Measurements from ENCODE around the gene ELOB. TPM values are rescaled to one million over a fixed set of nuclear protein-coding genes. Genes with fewer than 3 reads are reported as not detected.
A peak's percentile ranks its signal among the peaks of the same experiment; 100 is the strongest.
"Not testable (repeated sequence)": the region's sequence is repeated elsewhere in the genome, so short reads cannot be mapped to it uniquely, and the experiment has no call there.

ELOB gene
- total and polyA plus RNA-seq, 10 of the 15 experiments (the other 5 are each of a cell fraction or from before 2014, with no cell fraction given): 86.9 to 823 (median 263) TPM

DNA sequence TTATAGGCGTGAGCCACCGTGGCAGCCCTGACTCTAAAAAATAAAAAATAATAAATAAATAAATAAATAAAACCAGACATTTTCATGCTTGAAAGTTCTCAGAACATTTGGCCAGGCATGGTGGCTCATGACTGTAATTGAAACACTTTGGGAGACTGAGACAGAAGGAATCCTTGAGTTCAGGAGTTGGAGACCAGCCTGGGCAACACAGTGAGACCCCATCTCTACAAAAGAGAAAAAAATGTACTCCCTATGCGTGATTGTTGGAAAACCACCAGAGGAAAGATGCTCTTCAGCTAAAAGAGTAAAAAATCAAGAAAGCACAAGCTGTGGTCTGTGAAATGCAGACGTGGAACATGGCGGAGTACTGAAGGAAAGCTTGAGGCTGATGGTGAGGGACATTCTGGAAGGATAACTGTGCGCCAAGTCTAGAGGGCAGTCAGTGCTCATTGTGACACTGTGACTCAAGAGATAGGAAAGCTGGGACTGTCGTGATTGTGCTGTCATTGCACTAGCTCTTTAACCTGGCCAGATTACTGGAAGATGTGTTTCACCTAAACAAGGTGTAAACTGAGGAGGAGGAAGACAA, 52.9 kb downstream of the ELOB start:
- TF ChIP-seq ZNF217 (IDR thresholded peaks at IDR 0.05): no peak
- TF ChIP-seq NFIC (IDR thresholded peaks at IDR 0.05; ENCODE audit: low read depth, low read length): no peak
- no peak for TF ChIP-seq TCF12 (IDR thresholded peaks at IDR 0.05; ENCODE audit: low read depth, low read length)
- TF ChIP-seq TCF3 (IDR thresholded peaks at IDR 0.05; ENCODE audit: borderline replicate concordance, insufficient read depth, low read depth, low read length): no peak
- TF ChIP-seq MTA3 (IDR thresholded peaks at IDR 0.05; ENCODE audit: borderline replicate concordance, low read length): no peak
- TF ChIP-seq SUZ12 (IDR thresholded peaks at IDR 0.05; ENCODE audit: unreplicated experiment): no peak
- FAIRE-seq: no peak
- no peak for ATAC-seq

DNA sequence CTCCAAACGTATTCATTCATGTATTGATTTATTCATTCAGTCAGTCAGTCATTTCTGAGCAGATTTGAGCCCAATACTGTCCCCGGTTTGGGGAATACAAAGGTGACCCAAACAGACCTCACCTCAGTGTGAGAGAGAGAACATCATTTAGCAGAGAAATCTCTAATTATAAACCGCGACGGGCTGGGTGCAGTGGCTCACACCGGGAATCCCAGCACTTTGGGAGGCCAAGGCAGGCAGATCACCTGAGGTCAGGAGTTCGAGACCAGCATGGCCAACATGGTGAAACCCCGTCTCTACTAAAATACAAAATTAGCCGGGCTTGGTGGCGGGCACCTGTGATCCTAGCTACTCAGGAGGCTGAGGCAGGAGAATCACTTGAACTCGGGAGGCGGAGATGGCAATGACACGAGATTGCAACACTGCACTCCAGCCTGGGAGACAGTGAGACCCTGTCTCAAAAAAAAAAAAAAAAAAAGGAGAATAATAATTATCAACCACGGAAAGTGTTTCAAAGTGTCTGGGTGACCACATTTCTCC, 55.4 kb downstream of the ELOB start:
- H3K9ac ChIP-seq (ENCODE audit: control insufficient read depth, insufficient read depth, low read length): peak overlapping the region; percentile 54; the same call in 1 of the 2 replicates
- BruUV-seq (replicated peaks): not testable (repeated sequence)
- intact Hi-C loops (cut with micrococcal nuclease; ENCODE audit: unreplicated experiment): loop anchor here (2.0 to 10.0 kb wide), 2 partner anchors 39 to 143 kb away; partner anchors contain the start of gene KCTD5

More for the DNA sequence above, 52.9 kb downstream of the ELOB start:
- no peaks in the 10 kb centered on the region; a peak in 1 of 4 replicates for H3K27me3 ChIP-seq (replicated peaks in 1 of 2; ENCODE audit: control insufficient read depth in 2 of 2, insufficient read depth in 2 of 2, low read length in 1 of 2)
- no peak for DNase-seq (ENCODE audit: low read depth, low spot score)
- H3K9me3 ChIP-seq (replicated peaks; ENCODE audit: control insufficient read depth, insufficient read depth, low read length): no peaks in the 10 kb centered on the region
- 0 out of 2 replicates have a peak, but pooled peaks cover 6% of the 10 kb centered on the region for H3K4me1 ChIP-seq (ENCODE audit: control insufficient read depth, insufficient read depth, low read length)
- no peak overlapping the region for H3K9ac ChIP-seq (ENCODE audit: control insufficient read depth, insufficient read depth, low read length)
- intact Hi-C loops (cut with micrococcal nuclease; ENCODE audit: unreplicated experiment) (loop anchor here (10.0 kb wide), 1 partner anchor 141 kb away; no protein-coding TSS in a partner anchor), in situ Hi-C loops (cut with MboI) (no loop called here)
- BruUV-seq (replicated peaks): no TSS peak
- no peak overlapping the region for H3K4me2 ChIP-seq (ENCODE audit: control insufficient read depth, insufficient read depth)
- no peak overlapping the region for H2AFZ ChIP-seq (ENCODE audit: control insufficient read depth, low read depth, low read length)
- 64% methylated on average over 7 of the region's 7 CpGs for WGBS (ENCODE audit: insufficient coverage, insufficient replicate concordance, low lambda C conversion rate, missing lambda C conversion rate)
- no peak overlapping the region for H3K27ac ChIP-seq (ENCODE audit: control insufficient read depth, insufficient read depth)
- ChIA-PET POLR2A (interaction anchor here (0.6 kb wide), 1 partner anchor 508 kb away, joined by 6 read pairs; no protein-coding TSS in a partner anchor), CTCF (no interaction called here), SMC1A (ENCODE audit: uncharacterized antibody, unreplicated experiment) (no interaction called here), RAD21 (ENCODE audit: unreplicated experiment) (no interaction called here)
- no peaks in the 10 kb centered on the region for H4K20me1 ChIP-seq (ENCODE audit: control insufficient read depth, insufficient read depth)
- H3K4me3 ChIP-seq: no peak overlapping the region
- H3K79me2 ChIP-seq (ENCODE audit: control insufficient read depth, insufficient read depth, low read length): no peaks in the 10 kb centered on the region
- H3K36me3 ChIP-seq (ENCODE audit: control insufficient read depth in 2 of 2, insufficient read depth in 2 of 2, low read length in 1 of 2): no peaks in the 10 kb centered on the region

More for the DNA sequence above, 55.4 kb downstream of the ELOB start:
- H3K36me3 ChIP-seq (ENCODE audit: control insufficient read depth in 2 of 2, insufficient read depth in 2 of 2, low read length in 1 of 2); H3K9me3 ChIP-seq (replicated peaks; ENCODE audit: control insufficient read depth, insufficient read depth, low read length); in situ Hi-C loops (cut with MboI); H3K27me3 ChIP-seq (replicated peaks in 1 of 2; ENCODE audit: control insufficient read depth in 2 of 2, insufficient read depth in 2 of 2, low read length in 1 of 2); DNase-seq (ENCODE audit: low read depth, low spot score); SMC1A ChIA-PET (ENCODE audit: uncharacterized antibody, unreplicated experiment); H3K4me1 ChIP-seq (ENCODE audit: control insufficient read depth, insufficient read depth, low read length); POLR2A ChIA-PET; FAIRE-seq; CTCF ChIA-PET; H3K79me2 ChIP-seq (ENCODE audit: control insufficient read depth, insufficient read depth, low read length); H4K20me1 ChIP-seq (ENCODE audit: control insufficient read depth, insufficient read depth): not testable (repeated sequence)
- peak; percentile 23 for ATAC-seq
- Histone ChIP-seq H2AFZ (ENCODE audit: control insufficient read depth, low read depth, low read length) (peak overlapping the region; percentile 87), H3K4me2 (ENCODE audit: control insufficient read depth, insufficient read depth) (peak overlapping the region; percentile 79), H3K27ac (ENCODE audit: control insufficient read depth, insufficient read depth) (peak overlapping the region; percentile 39; the same call in 1 of the 2 replicates), H3K4me3 (peak overlapping the region; percentile 57)
- 18% methylated on average over 13 of the region's 14 CpGs for WGBS (ENCODE audit: insufficient coverage, insufficient replicate concordance, low lambda C conversion rate, missing lambda C conversion rate)
- RAD21 ChIA-PET (ENCODE audit: unreplicated experiment): interaction anchor here (0.6 kb wide), 2 partner anchors 31 to 278 kb away, joined by 3 to 6 read pairs; partner anchors contain the start of gene SRRM2

Small RNA genes within 50 kb of the gene (small RNA-seq; reads per million reads assigned to genes)
- gene SNORA3C: not detected

Other genes starting within 250 kb of the ELOB start
Only the 7 nearest of the 20 such genes appear.
- gene PRSS27, start 57.1 kb downstream of the ELOB start, total RNA-seq (2014; rRNA removed): 0.71 and 1.4 TPM in 2 replicates
- gene PRSS27, start 57.1 kb downstream of the ELOB start, total RNA-seq (2014; rRNA removed; fragmentation: Illumina TruSeq; extraction: Trizol): 0.27 and 0.37 TPM in 2 replicates
- gene PRSS27, start 57.1 kb downstream of the ELOB start, total RNA-seq (2021): 0.97 and 1.8 TPM in 2 replicates
- 0.49 and 0.65 TPM in 2 replicates for gene PRSS27, start 57.1 kb downstream of the ELOB start, polyA plus RNA-seq (2011; rRNA removed)
- gene PRSS27, start 57.1 kb downstream of the ELOB start, polyA plus RNA-seq (2014; fragmentation: Illumina TruSeq; extraction: Trizol): 0.18 TPM in 1 of 2 replicates, not detected in the other
- not detected for gene PRSS27, start 57.1 kb downstream of the ELOB start, polyA plus RNA-seq (2014; fragmentation: Nextera tagmentation; extraction: Ambion mirVana)
- gene PRSS27, start 57.1 kb downstream of the ELOB start, polyA plus RNA-seq (2014; rRNA removed): 0.86 and 1.8 TPM in 2 replicates
- under 1 TPM; 0.21 to 0.36 TPM for gene PRSS27, start 57.1 kb downstream of the ELOB start, polyA plus RNA-seq (2016; fragmentation: Nextera tagmentation; extraction: Ambion mirVana)
- gene SRRM2, start 24.6 kb downstream of the ELOB start, total RNA-seq (2014; rRNA removed): 45.0 and 58.5 TPM in 2 replicates
- gene SRRM2, start 24.6 kb downstream of the ELOB start, total RNA-seq (2014; rRNA removed; fragmentation: Illumina TruSeq; extraction: Trizol): 66.4 and 68.1 TPM in 2 replicates
- 420 and 483 TPM in 2 replicates for gene SRRM2, start 24.6 kb downstream of the ELOB start, total RNA-seq (2021)
- 96.5 and 129 TPM in 2 replicates for gene SRRM2, start 24.6 kb downstream of the ELOB start, polyA plus RNA-seq (2011; rRNA removed)
- 402 and 463 TPM in 2 replicates for gene SRRM2, start 24.6 kb downstream of the ELOB start, polyA plus RNA-seq (2014; fragmentation: Illumina TruSeq; extraction: Trizol)
- gene SRRM2, start 24.6 kb downstream of the ELOB start, polyA plus RNA-seq (2014; fragmentation: Nextera tagmentation; extraction: Ambion mirVana): 10 to 100 TPM; 30.1 to 73.0 TPM
- 502 and 661 TPM in 2 replicates for gene SRRM2, start 24.6 kb downstream of the ELOB start, polyA plus RNA-seq (2014; rRNA removed)
- 100 to 1,000 TPM; 262 to 266 TPM for gene SRRM2, start 24.6 kb downstream of the ELOB start, polyA plus RNA-seq (2016; fragmentation: Nextera tagmentation; extraction: Ambion mirVana)
- gene PRSS33, start 10.3 kb upstream of the ELOB start, total RNA-seq (2014; rRNA removed): not detected in 2 replicates
- not detected in 2 replicates for gene PRSS33, start 10.3 kb upstream of the ELOB start, total RNA-seq (2014; rRNA removed; fragmentation: Illumina TruSeq; extraction: Trizol)
- gene PRSS33, start 10.3 kb upstream of the ELOB start, total RNA-seq (2021): not detected in 2 replicates
- gene PRSS33, start 10.3 kb upstream of the ELOB start, polyA plus RNA-seq (2011; rRNA removed): not detected in 2 replicates
- gene PRSS33, start 10.3 kb upstream of the ELOB start, polyA plus RNA-seq (2014; fragmentation: Illumina TruSeq; extraction: Trizol): not detected in 2 replicates
- not detected for gene PRSS33, start 10.3 kb upstream of the ELOB start, polyA plus RNA-seq (2014; fragmentation: Nextera tagmentation; extraction: Ambion mirVana)
- not detected in 2 replicates for gene PRSS33, start 10.3 kb upstream of the ELOB start, polyA plus RNA-seq (2014; rRNA removed)
- gene PRSS33, start 10.3 kb upstream of the ELOB start, polyA plus RNA-seq (2016; fragmentation: Nextera tagmentation; extraction: Ambion mirVana): not detected
- not detected in 2 replicates for gene PRSS41, start 21.2 kb upstream of the ELOB start, total RNA-seq (2014; rRNA removed)
- gene PRSS41, start 21.2 kb upstream of the ELOB start, total RNA-seq (2014; rRNA removed; fragmentation: Illumina TruSeq; extraction: Trizol): not detected in 2 replicates
- not detected in 2 replicates for gene PRSS41, start 21.2 kb upstream of the ELOB start, total RNA-seq (2021)
- gene PRSS41, start 21.2 kb upstream of the ELOB start, polyA plus RNA-seq (2011; rRNA removed): not detected in 2 replicates
- gene PRSS41, start 21.2 kb upstream of the ELOB start, polyA plus RNA-seq (2014; fragmentation: Illumina TruSeq; extraction: Trizol): not detected in 2 replicates
- not detected for gene PRSS41, start 21.2 kb upstream of the ELOB start, polyA plus RNA-seq (2014; fragmentation: Nextera tagmentation; extraction: Ambion mirVana)
- gene PRSS41, start 21.2 kb upstream of the ELOB start, polyA plus RNA-seq (2014; rRNA removed): not detected in 2 replicates
- gene PRSS41, start 21.2 kb upstream of the ELOB start, polyA plus RNA-seq (2016; fragmentation: Nextera tagmentation; extraction: Ambion mirVana): not detected
- 34.3 and 40.1 TPM in 2 replicates for gene PRSS21, start 40.0 kb upstream of the ELOB start, total RNA-seq (2014; rRNA removed)
- gene PRSS21, start 40.0 kb upstream of the ELOB start, total RNA-seq (2014; rRNA removed; fragmentation: Illumina TruSeq; extraction: Trizol): 23.3 and 23.6 TPM in 2 replicates
- gene PRSS21, start 40.0 kb upstream of the ELOB start, total RNA-seq (2021): 49.8 and 58.3 TPM in 2 replicates
- gene PRSS21, start 40.0 kb upstream of the ELOB start, polyA plus RNA-seq (2011; rRNA removed): not detected in 2 replicates
- gene PRSS21, start 40.0 kb upstream of the ELOB start, polyA plus RNA-seq (2014; fragmentation: Illumina TruSeq; extraction: Trizol): 27.2 and 34.7 TPM in 2 replicates
- gene PRSS21, start 40.0 kb upstream of the ELOB start, polyA plus RNA-seq (2014; fragmentation: Nextera tagmentation; extraction: Ambion mirVana): 10 to 100 TPM in 1 of 2 experiments, 1 to 10 TPM in 1; 5.3 to 18.4 TPM
- gene PRSS21, start 40.0 kb upstream of the ELOB start, polyA plus RNA-seq (2014; rRNA removed): 45.1 and 52.2 TPM in 2 replicates
- gene PRSS21, start 40.0 kb upstream of the ELOB start, polyA plus RNA-seq (2016; fragmentation: Nextera tagmentation; extraction: Ambion mirVana): 10 to 100 TPM; 67.0 to 73.4 TPM
- gene ZG16B, start 53.0 kb upstream of the ELOB start, total RNA-seq (2014; rRNA removed): 6.8 and 10.0 TPM in 2 replicates
- gene ZG16B, start 53.0 kb upstream of the ELOB start, total RNA-seq (2014; rRNA removed; fragmentation: Illumina TruSeq; extraction: Trizol): 5.4 and 6.1 TPM in 2 replicates
- 5.4 and 7.5 TPM in 2 replicates for gene ZG16B, start 53.0 kb upstream of the ELOB start, total RNA-seq (2021)
- gene ZG16B, start 53.0 kb upstream of the ELOB start, polyA plus RNA-seq (2011; rRNA removed): 1.2 and 2.3 TPM in 2 replicates
- gene ZG16B, start 53.0 kb upstream of the ELOB start, polyA plus RNA-seq (2014; fragmentation: Illumina TruSeq; extraction: Trizol): 5.6 and 8.2 TPM in 2 replicates
- gene ZG16B, start 53.0 kb upstream of the ELOB start, polyA plus RNA-seq (2014; fragmentation: Nextera tagmentation; extraction: Ambion mirVana): 1 to 10 TPM in 1 of 2 experiments, under 1 TPM in 1; 1.00 to 3.7 TPM
- gene ZG16B, start 53.0 kb upstream of the ELOB start, polyA plus RNA-seq (2014; rRNA removed): 9.6 and 11.6 TPM in 2 replicates
- gene ZG16B, start 53.0 kb upstream of the ELOB start, polyA plus RNA-seq (2016; fragmentation: Nextera tagmentation; extraction: Ambion mirVana): 1 to 10 TPM; 8.2 to 8.6 TPM
- gene PRSS22, start 80.9 kb upstream of the ELOB start, total RNA-seq (2014; rRNA removed): not detected in 2 replicates
- gene PRSS22, start 80.9 kb upstream of the ELOB start, total RNA-seq (2014; rRNA removed; fragmentation: Illumina TruSeq; extraction: Trizol): not detected in 2 replicates
- gene PRSS22, start 80.9 kb upstream of the ELOB start, total RNA-seq (2021): not detected in 2 replicates
- not detected in 2 replicates for gene PRSS22, start 80.9 kb upstream of the ELOB start, polyA plus RNA-seq (2011; rRNA removed)
- not detected in 2 replicates for gene PRSS22, start 80.9 kb upstream of the ELOB start, polyA plus RNA-seq (2014; fragmentation: Illumina TruSeq; extraction: Trizol)
- not detected for gene PRSS22, start 80.9 kb upstream of the ELOB start, polyA plus RNA-seq (2014; fragmentation: Nextera tagmentation; extraction: Ambion mirVana)
- gene PRSS22, start 80.9 kb upstream of the ELOB start, polyA plus RNA-seq (2014; rRNA removed): not detected in 2 replicates
- not detected for gene PRSS22, start 80.9 kb upstream of the ELOB start, polyA plus RNA-seq (2016; fragmentation: Nextera tagmentation; extraction: Ambion mirVana)